KOPT-K1 (cell line): ENCODE measurements around the gene SLC39A11.

Source experiments
- H3K27ac ChIP-seq: fragments of 200-600 bp; sonication (generic); 2 replicates; pipeline ENCODE4 v1.5.1; 2016; ENCODE audit warnings: antibody characterized with exemption, mild to moderate bottlenecking, low read depth, low read length; ENCODE audit not compliant: poor library complexity, severe bottlenecking
- H3K36me3 ChIP-seq: fragments of 200-600 bp; sonication (generic); 2 replicates; pipeline ENCODE4 v1.5.1; 2017; ENCODE audit warnings: antibody characterized with exemption, mild to moderate bottlenecking, low read length, moderate library complexity; ENCODE audit not compliant: insufficient read depth
- H3K9me3 ChIP-seq: fragments of 200-600 bp; sonication (generic); 2 replicates; pipeline ENCODE4 v1.5.1; 2017; ENCODE audit warnings: antibody characterized with exemption, low read length, mild to moderate bottlenecking; ENCODE audit not compliant: insufficient read depth, poor library complexity, severe bottlenecking

Gene SLC39A11

GRCh38 chr17:73052923-73053322 lies 39.6 kb downstream of the SLC39A11 start:
- Histone ChIP-seq H3K9me3 (no peaks in the 10 kb centered on the region), H3K27ac (no peak overlapping the region), H3K36me3 (no peaks in the 10 kb centered on the region)

GRCh38 chr17:73050797-73051196 lies 41.7 kb downstream of the SLC39A11 start:
- no peaks in the 10 kb centered on the region for H3K9me3 ChIP-seq
- H3K27ac ChIP-seq: no peak overlapping the region
- no peaks in the 10 kb centered on the region for H3K36me3 ChIP-seq

DNA sequence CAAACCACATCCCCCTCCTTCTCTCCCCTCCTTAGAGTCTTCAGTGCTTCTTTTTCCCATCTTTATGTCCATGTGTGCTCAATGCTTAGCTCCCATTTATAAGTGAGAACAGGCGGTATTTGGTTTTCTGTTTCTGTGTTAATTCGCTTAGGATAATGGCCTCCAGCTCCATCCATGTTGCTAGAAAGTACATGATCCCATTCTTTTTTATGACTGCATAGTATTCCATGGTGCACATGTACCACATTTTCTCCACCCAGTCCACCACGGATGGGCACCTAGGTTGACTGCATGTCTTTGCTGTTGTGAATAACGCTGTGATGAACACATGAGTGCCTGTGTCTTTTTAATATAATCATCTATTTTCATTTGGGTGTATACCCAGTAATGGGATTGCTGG lies 44.3 kb downstream of the SLC39A11 start:
- Histone ChIP-seq H3K27ac (no peak overlapping the region), H3K9me3 (no peaks in the 10 kb centered on the region), H3K36me3 (no peaks in the 10 kb centered on the region)

GRCh38 chr17:73045724-73046123 lies 46.8 kb downstream of the SLC39A11 start:
- H3K36me3 ChIP-seq: no peaks in the 10 kb centered on the region
- H3K9me3 ChIP-seq: peaks cover 12% of the 10 kb centered on the region

DNA sequence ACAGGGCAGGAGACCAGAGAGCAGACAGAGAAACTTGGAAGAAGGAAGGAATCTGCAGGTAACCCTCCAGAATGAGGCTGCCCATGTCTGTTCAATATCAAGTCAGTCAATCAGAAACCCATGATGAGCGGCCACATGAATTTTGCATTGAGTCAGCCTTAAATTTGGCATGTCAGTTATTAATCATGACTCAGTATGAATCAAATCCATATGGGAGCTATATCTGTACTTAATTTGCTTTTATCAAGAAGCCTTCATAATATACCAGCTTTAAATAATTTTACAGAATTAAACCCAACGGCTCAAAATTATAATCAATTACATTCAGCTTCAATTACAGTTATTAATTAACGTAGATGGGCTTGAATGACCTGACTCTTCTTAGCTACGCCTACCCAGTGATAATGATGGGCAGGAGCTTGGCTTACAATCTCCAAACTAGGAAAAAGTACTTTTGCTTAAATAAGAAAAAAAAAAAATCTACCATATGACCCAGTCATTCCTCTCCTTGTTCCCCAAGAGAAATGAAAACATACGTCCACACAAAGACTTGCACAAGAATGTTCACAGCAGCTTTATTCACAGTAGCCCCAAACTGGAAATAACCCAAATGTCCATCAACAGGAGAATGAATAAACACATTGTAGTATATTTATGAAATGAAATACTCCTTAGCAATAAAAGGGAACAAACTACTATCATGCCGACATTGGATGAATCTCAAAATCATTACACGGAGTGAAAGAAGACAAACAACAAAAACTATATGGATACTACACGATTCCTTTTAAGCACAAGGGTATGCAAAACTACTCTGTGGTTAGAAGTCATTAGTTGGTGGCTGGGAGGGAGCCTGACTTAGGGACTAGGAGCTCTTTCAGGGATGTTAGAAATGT lies 48.6 kb downstream of the SLC39A11 start:
- H3K27ac ChIP-seq: no peak overlapping the region
- no peaks in the 10 kb centered on the region for H3K36me3 ChIP-seq
- H3K9me3 ChIP-seq: peaks cover 24% of the 10 kb centered on the region

More at GRCh38 chr17:73045724-73046123, 46.8 kb downstream of the SLC39A11 start:
- H3K27ac ChIP-seq: no peak overlapping the region

DNA sequence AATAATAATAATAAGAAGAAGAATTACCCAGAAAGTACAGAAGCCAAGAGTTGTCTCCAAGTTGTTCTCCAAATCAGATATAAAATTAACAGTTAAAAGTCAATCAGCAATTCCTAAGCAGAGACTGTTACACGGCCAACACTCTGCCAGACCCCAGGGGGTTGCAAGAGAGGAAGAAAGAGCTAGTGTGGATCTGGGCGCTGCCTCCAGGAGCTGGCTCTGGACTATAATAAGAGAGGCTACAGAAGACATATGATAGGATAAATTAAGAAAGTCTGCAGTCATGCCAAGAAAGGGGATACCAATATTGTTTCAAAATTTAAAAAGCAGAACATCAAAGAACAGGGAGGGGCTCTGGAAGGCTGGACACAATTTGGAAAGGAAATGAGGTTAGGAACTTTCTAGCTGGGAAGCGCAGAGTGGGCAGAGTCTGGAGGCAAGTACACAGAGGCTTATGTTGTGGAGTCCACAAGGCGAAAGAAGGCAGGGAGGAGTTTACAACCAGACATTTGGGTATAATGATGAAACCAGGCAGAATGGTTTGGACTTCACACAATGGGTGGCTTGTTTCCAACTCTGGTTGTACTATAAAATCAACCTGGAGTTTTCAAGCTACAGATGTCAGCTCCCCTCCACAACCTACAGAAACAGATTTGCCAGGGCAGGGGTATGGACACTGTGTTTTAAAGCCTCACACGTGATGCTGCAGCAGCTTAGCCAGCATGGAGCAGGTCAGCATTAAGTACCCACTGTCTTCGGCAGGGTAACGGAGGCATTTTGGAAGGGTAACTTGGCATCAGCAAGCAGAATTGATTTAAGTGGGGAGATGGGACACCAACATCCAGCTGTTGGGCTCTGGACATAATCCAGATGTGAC lies 49.4 kb downstream of the SLC39A11 start:
- H3K27ac ChIP-seq: no peak overlapping the region
- H3K9me3 ChIP-seq: peaks cover 24% of the 10 kb centered on the region
- no peaks in the 10 kb centered on the region for H3K36me3 ChIP-seq

DNA sequence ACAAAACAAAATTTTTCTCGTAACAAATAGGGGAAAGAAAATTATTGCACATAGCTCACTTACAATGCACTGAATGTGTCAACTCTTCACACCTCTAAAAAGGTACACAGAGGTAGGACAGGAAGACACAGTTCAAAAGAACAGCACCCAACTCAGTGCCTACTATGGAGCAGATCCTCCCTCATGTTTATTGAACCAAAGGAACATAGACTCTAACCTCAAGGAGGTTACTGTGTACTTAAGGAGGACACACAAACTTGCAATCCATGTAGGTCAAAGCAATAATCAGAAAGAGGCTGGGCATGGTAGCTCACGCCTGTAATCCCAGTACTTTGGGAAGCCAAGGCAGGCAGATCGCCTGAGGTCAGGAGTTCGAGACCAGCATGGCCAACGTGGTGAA lies 50.3 kb downstream of the SLC39A11 start:
- no peak overlapping the region for H3K27ac ChIP-seq
- H3K36me3 ChIP-seq: no peaks in the 10 kb centered on the region; the same call in 1 of the 2 replicates
- peaks cover 24% of the 10 kb centered on the region for H3K9me3 ChIP-seq

GRCh38 chr17:73039282-73039681 lies 53.2 kb downstream of the SLC39A11 start:
- no peaks in the 10 kb centered on the region; the same call in 1 of the 2 replicates for H3K36me3 ChIP-seq
- H3K9me3 ChIP-seq: peaks cover 24% of the 10 kb centered on the region
- H3K27ac ChIP-seq: no peak overlapping the region

DNA sequence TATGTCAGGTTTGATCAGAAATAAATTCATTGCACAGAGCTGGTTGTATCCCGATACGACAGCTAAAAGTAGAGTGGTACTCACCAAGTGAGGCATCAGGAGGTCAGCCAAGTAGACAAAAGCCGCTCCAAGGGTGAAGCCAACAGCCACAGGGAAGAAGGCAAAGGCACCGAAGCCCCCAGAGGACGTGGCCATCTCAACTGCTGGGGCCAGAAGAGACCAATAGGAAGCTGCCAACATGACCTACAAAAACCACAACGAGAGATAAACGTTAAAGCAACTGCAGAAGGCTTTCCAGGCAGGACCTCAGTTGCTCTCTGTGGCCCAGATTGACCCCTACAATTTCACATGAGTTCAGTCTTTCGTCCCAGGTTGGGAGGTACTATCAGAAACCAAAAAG lies 61.0 kb downstream of the SLC39A11 start:
- Histone ChIP-seq H3K9me3 (no peaks in the 10 kb centered on the region), H3K27ac (no peak overlapping the region), H3K36me3 (peaks cover 10% of the 10 kb centered on the region)

DNA sequence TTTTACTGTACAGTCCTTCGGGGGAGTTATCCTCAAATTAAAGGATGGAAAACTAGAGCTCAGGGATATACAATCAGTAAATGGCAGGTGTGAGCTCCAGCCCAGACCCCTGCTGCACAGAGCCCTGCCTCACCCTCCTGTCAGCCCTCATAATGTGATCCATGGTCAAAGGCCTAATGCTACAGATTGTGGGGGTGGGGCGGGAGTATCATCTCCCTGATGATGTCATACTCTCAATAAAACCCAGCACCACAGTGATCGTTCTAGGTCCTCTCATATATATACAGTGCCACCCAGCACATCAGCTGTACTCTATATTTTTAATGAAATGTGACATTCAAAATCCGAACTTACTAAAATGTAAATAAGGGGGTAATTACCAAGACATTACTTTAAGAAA lies 61.5 kb downstream of the SLC39A11 start:
- Histone ChIP-seq H3K36me3 (peaks cover 10% of the 10 kb centered on the region), H3K9me3 (no peaks in the 10 kb centered on the region), H3K27ac (no peak overlapping the region)

- no peak overlapping the region for H3K27ac ChIP-seq
- no peaks in the 10 kb centered on the region for H3K9me3 ChIP-seq
- peaks cover 10% of the 10 kb centered on the region for H3K36me3 ChIP-seq
These were observed 62.0 kb downstream of the SLC39A11 start for GRCh38 chr17:73030501-73030921.

DNA sequence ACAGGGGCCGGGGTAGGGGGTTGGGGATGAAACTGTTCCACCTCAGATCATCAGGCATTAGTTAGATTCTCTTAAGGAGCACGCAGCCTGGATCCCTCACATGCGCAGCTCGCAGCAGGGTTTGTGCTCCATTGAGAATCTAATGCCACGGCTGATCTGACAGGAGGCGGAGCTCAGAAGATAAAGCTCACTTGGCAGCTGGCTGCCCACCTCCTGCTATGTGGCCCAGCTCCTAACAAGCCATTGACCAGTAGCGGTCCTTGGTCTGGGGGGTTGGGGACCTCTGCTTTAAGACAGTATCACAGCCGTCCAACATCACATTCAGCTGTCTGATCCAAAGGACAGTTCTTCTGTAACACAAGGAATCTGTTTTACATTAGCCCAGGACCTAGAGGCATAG lies 62.5 kb downstream of the SLC39A11 start:
- Histone ChIP-seq H3K36me3 (peaks cover 10% of the 10 kb centered on the region), H3K9me3 (no peaks in the 10 kb centered on the region), H3K27ac (no peak overlapping the region)

DNA sequence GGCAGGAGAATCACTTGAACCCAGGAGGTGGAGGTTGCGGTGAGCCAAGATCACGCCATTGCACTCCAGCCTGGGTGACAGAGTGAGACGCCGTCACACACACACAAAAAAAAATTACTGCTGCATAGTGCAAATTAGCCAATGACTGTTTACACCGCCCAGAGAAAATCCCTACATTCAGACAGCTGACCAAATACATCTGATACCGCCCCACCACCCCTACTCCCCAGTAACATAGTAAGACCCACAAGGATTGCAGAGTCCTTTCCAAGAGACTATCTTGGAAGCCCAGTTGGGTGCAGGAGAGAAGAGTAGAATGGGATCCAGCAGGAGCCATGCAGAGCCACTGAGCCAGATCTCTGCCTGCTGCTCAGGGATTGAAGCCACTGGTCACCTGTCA lies 63.5 kb downstream of the SLC39A11 start:
- H3K36me3 ChIP-seq: peaks cover 10% of the 10 kb centered on the region
- H3K9me3 ChIP-seq: peaks cover under 1% of the 10 kb centered on the region
- H3K27ac ChIP-seq: no peak overlapping the region

GRCh38 chr17:73028299-73028755 lies 64.2 kb downstream of the SLC39A11 start:
- Histone ChIP-seq H3K27ac (no peak overlapping the region), H3K36me3 (peaks cover 10% of the 10 kb centered on the region), H3K9me3 (peaks cover 7% of the 10 kb centered on the region)

DNA sequence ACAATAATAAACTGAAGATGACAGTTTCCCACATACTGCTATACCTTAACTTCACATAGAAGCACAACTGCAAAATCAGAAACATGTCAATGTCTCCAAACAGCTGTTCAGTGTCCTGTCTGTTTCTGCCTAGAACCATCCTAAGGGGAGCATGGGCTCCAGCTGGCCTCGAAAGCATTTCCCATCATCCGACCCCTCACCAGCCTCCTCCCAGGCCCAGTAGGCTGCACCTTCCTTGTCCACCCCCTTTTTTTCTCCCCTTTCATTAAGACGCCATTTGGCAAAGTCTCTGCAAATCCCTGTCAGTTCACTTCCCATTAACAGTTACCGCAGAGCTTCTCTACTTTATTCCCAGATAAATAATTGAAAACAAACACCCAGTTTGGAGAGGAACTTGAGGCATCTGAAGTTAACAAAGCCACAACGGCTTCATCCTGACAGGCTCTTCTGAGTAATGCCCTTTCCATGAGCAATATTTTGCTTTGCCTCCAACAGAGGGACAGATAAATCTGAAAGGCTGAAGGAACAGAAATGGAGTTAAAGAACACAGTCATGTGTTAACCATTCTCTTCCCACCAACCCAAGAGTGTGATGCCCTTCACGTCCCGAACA lies 65.3 kb downstream of the SLC39A11 start:
- Histone ChIP-seq H3K27ac (no peak overlapping the region), H3K9me3 (peaks cover 7% of the 10 kb centered on the region), H3K36me3 (peaks cover 10% of the 10 kb centered on the region)
